Measurements from ENCODE around the gene DNAJC2.

DNAJC2 gene

DNA sequence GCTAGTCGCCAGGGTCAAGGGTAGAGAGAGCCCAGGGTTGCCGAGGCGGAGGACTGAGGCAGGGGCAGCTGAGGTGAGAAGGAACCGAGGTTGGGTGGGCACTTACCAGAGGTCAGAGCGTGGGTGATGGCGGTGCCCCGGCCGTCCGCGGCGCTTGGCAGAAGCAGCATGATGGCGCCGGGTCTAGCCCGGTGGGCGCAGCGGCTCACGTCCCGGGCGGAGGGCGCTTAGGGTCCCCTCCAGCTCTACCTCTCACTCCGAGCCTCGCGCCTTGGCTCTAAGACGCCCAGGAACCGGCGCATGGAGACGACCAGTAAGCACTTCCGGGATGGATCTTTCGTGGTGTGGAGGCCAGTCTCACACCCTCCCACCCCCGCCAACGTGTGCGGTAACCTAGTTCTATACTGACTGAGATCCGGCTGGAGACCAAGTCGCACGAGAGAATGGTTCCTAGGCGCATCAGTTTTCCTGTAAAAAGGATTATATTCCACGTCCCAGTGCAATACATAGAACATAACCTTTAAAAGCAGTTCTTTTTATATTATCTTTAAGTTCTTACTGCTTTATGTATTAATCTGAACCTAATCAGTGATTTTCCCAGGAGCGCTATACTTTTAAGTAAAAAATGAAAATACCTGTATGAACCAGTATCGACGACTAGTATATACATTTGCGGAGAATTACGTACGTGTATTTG, at the start of gene DNAJC2:
DNAJC2 (minus strand) TSS at position 315 of the 697 bp plus-strand sequence; CDS start at position 170, 145 bp downstream.
- DNase-seq (ENCODE audit: low spot score) (peak; percentile 97), FAIRE-seq (peak; percentile 27)

DNA sequence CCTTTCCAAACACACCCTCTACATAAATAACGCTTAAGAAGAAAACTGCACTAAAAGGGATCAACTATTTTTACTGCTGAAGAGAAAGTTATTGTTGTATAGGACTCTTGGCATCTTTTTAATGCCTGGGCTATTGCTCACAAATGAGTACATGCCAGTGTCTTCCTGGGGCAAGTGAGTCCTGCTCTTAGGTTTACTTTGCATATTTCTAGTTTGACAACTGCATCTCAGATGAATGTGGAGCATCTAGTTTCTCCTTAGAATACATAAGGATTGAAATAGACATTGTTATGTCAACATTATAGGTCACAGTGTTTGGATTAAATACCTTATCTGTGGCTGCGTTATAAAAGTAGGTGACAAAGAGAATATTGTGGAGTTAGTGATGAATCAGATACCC, 47.4 kb upstream of the DNAJC2 start:
- DNase-seq (ENCODE audit: low spot score) (no peak), FAIRE-seq (no peak)

DNA sequence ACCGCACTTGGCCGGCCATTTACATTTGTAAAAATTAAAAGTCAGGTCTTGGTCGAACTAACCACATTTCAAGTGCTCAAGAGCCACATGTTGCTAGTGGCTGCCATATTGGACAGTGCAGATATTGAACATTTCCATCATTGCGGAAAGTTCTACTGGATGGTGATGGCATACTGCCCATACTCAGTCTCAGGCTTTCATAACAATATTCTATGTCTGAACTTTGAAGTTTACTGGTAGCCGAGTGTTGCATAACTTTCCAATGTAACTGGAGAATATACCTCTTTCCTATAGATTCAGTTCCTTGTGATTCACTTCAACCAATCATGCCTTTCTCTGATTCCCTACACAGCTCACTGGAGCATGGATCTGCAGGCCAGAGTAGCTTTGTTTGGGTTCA, 46.6 kb upstream of the DNAJC2 start:
- FAIRE-seq (no peak), DNase-seq (ENCODE audit: low spot score) (no peak)

- FAIRE-seq (no peak), DNase-seq (ENCODE audit: low spot score) (no peak)
Observed at GRCh38 chr7:103389263-103389662, 44.7 kb upstream of the DNAJC2 start.

DNA sequence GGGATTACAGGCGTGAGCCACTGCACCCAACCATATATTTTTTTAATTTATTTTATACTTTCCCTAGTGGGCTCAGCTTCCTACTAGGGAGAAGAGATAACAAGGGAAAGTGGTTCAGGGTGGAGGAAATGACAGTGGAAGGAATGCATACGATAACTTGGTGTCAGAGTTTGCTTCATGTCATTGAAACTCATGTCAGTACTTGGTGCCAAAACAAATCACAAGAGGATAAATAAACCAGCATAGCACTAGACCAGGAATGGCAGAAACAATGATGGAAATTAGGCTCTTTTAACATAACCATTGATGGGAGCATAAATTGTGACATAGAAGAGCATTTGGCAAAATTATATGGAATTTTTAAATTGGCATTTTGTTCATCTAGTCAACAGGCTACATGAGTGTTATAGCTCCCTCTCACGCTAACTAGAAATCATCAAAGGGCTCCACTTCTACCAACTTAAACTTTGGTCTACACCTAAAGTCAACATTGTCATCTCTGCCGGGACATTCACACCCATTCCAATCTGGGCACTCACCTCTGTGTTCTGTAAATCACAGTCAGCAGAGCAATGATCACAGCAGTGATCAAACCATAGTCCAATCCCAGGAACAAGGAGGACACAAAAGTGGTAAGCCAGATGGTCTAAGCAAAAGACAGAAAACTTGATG, 44.0 kb upstream of the DNAJC2 start:
- DNase-seq (ENCODE audit: low spot score) (no peak), FAIRE-seq (no peak)

DNA sequence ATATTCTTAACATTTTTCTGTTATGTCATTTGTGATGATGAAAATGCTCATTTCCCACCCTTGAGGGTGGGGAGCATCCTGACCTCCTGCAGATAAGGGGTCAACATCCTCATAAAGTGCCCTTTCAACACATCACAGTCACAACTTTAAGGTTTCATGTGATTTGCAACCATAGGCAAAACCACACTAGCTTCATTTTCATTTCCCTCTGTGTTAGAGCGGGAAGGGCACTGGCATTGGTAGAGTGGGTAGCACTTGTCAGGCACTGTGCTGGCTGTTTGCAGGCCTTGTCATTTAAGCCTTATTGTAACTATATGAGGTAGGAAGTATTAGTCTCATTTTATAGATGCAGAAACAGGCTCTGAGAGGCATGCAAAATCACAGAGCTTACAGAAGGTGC, 42.7 kb upstream of the DNAJC2 start:
- FAIRE-seq (no peak), DNase-seq (ENCODE audit: low spot score) (no peak)

DNA sequence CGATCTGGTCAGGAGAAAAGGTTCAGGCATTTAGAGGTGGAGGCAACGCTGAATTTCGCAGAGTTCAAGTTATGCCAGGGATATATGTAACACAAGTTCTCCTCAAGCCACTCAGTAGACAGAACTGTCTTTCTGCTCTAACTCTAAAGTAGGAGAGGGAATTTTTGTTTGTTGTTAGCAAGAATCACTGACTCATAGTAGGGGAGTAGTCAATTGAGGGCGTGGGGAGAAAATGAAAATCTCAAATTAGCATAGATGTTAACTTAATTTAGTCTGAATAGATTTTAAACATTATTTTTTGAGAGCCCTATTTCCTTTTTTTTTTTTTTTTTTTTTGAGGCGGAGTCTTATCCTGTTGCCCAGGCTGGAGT, 37.5 kb upstream of the DNAJC2 start:
- FAIRE-seq (no peak), DNase-seq (ENCODE audit: low spot score) (no peak)

DNA sequence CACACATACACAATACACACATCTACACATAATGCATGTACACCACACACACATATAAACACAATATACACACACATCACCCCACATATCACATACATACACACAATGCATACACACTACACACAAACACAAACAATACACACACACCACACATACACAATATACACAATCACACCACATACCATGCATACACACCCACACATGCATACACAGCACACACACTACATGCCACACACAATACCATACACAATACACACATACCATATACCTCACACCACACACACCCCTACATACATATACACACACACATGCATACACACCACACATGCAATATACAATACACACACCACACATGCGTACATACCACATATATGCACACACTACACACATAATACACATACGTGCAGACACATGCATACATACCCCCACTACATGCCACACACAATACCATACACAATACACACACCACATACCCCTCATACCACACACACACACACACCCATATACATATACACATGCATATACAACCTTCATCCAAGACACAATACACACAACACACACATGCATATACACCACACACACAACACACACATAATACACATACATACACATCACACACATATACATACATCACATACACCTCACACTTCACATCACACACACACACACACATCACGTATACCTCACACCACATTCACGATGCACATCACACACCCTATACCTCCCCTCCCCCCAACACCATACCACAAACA, 36.9 kb upstream of the DNAJC2 start:
- DNase-seq (ENCODE audit: low spot score) = no peak
- peak; percentile 100 for FAIRE-seq

GRCh38 chr7:103380395-103381191, 36.0 kb upstream of the DNAJC2 start:
- DNase-seq (ENCODE audit: low spot score) (no peak), FAIRE-seq (no peak)

- DNase-seq (ENCODE audit: low spot score) (no peak), FAIRE-seq (no peak)
Observed at GRCh38 chr7:103379270-103379975, 34.9 kb upstream of the DNAJC2 start.

- FAIRE-seq (no peak), DNase-seq (ENCODE audit: low spot score) (no peak)
Observed at GRCh38 chr7:103373866-103374643, 29.5 kb upstream of the DNAJC2 start.

GRCh38 chr7:103369432-103369831, 24.9 kb upstream of the DNAJC2 start:
- FAIRE-seq (no peak), DNase-seq (ENCODE audit: low spot score) (no peak)

- DNase-seq (ENCODE audit: low spot score) (no peak), FAIRE-seq (no peak)
Observed at GRCh38 chr7:103349805-103350204, 5.2 kb upstream of the DNAJC2 start.

GRCh38 chr7:103348959-103349358, 4.4 kb upstream of the DNAJC2 start:
- DNase-seq (ENCODE audit: low spot score) (no peak), FAIRE-seq (no peak)

DNA sequence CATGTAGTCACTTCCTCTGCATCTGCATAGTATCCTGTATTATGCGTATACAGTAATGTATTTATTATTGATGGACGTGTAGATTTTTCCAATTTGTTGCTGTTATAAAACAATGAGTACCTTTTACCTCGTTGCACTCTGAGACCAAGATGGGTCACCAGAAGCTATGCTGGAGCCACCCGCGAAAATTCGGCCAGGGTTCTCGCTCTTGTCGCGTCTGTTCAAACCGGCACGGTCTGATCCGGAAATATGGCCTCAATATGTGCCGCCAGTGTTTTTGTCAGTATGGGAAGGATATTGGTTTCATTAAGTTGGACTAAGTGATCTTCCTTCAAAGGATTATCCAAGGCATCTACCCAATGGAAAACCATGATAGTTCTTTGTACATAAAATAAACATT, 3.9 kb upstream of the DNAJC2 start:
- DNase-seq (ENCODE audit: low spot score) (no peak), FAIRE-seq (no peak)

GRCh38 chr7:103347507-103348267, 3.1 kb upstream of the DNAJC2 start, which contains the start of gene PSMC2:
Gene PSMC2, plus strand, starts transcription at chr7:103347643. Its CDS starts 69 bp downstream, at chr7:103347712.
- FAIRE-seq = no peak
- peak; percentile 91 for DNase-seq (ENCODE audit: low spot score)

GRCh38 chr7:103346396-103346795, 1.8 kb upstream of the DNAJC2 start:
- DNase-seq (ENCODE audit: low spot score) (no peak), FAIRE-seq (no peak)

DNA sequence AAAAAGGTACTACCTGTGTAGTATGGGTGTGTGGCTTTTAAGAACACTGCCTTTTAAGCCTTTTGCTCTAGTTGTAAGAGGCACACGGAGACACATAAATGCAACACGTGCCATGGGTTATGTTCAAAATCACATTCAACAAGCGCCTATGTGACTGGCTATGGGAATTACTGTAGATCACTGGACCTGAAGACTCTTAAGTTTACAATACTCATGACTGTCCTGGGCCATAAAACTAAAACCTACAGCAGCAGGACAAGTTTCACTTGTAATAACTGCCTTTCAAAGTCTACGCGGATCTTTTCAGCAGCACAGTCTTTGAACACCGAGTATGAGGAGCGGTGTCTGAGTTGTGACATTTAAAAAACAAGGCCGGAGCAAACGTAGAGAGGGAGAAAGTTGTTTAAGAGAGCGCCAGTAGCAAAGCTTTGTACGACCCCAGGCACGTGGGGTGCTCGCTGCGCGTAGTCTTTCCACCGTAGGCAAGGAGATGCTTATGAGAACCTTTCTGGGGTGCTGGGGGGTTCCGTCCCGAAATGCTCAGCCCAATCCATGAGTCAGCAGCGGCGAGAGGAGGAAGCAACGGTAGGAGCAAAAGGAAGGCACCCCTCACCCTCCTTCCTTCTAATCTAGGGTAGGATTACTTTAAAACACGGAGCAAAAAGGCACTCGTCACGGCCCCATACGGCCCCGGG, 662 bp downstream of the DNAJC2 start:
- peak; percentile 33 for DNase-seq (ENCODE audit: low spot score)
- no peak for FAIRE-seq

DNA sequence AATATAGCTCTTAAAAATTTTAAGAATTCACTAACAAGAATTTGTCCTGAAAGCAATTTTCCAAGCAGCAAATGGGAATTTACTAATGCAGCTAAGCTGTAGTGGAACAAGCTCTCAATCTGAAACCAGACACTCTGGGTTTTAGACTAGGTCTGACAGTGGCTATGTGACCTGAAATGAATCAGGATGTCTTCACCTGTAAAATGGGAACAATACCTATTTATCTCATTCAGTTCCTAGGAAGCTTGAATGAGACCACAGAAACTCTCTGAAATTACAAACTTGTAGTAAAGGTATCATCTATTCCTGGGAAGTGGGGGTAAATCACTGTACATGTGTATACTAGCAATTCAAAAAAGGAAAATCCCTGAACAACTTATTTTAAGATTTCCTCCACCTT, 1.2 kb downstream of the DNAJC2 start:
- FAIRE-seq = no peak

More for the DNA sequence above, 1.2 kb downstream of the DNAJC2 start:
- DNase-seq (ENCODE audit: low spot score) = no peak

Measured in urothelium cell line (cell line).